Liver (tissue), 9 donors: ENCODE results near the gene SLTM. TPM values are rescaled to one million over a fixed set of nuclear protein-coding genes. Genes with fewer than 3 reads are reported as not detected.

Source experiments
- DNase-seq: peaks from one replicate; pipeline ENCODE4 v3.0.0-alpha.2; 2017; ENCODE audit warnings: low spot score
- H3K27ac ChIP-seq, 2 donors: one replicate each; pipeline ENCODE4 v1.7.0; 2013; ENCODE audit warnings: inconsistent platforms in 2 of 2, low read length in 2 of 2, control low read depth in 1 of 2, low read depth in 1 of 2, mild to moderate bottlenecking in 1 of 2
- H3K27me3 ChIP-seq, 4 donors: one replicate each; pipeline versions ENCODE4 v1.6.1 to v1.7.0; 2013; ENCODE audit warnings: low read length in 3 of 4, inconsistent platforms in 1 of 4, mild to moderate bottlenecking in 1 of 4, moderate library complexity in 1 of 4; ENCODE audit not compliant: control insufficient read depth in 4 of 4, insufficient read depth in 4 of 4
- H3K36me3 ChIP-seq, 4 donors: one replicate each; pipeline versions ENCODE4 v1.6.1 to v1.7.0; 2013; ENCODE audit warnings: low read length in 3 of 4, mild to moderate bottlenecking in 3 of 4, low read depth in 1 of 4, moderate library complexity in 1 of 4; ENCODE audit not compliant: control insufficient read depth in 4 of 4, insufficient read depth in 3 of 4
- H3K4me1 ChIP-seq, 4 donors: one replicate each; pipeline versions ENCODE4 v1.6.1 to v1.7.0; 2013; ENCODE audit warnings: low read length in 3 of 4, mild to moderate bottlenecking in 3 of 4, moderate library complexity in 1 of 4; ENCODE audit not compliant: control insufficient read depth in 4 of 4, insufficient read depth in 4 of 4
- H3K4me3 ChIP-seq, 3 donors: one replicate each; pipeline versions ENCODE4 v1.6.1 to v1.7.0; 2013; ENCODE audit warnings: low read length in 3 of 3, control low read depth in 1 of 3, low read depth in 1 of 3, mild to moderate bottlenecking in 1 of 3
- H3K9ac ChIP-seq, 2 donors: one replicate each; pipeline ENCODE4 v1.7.0; 2013; ENCODE audit warnings: low read length in 2 of 2, mild to moderate bottlenecking in 2 of 2, moderate library complexity in 2 of 2, control low read depth in 1 of 2, low read depth in 1 of 2
- H3K9me3 ChIP-seq, 4 donors: one replicate each; pipeline versions ENCODE4 v1.6.1 to v1.7.0; 2013; ENCODE audit warnings: low read length in 3 of 4; ENCODE audit not compliant: control insufficient read depth in 4 of 4
- ATF3 ChIP-seq: IDR thresholded peaks from 2 replicates; pipeline ENCODE4 v1.6.1; 2016; ENCODE audit warnings: antibody characterized with exemption
- EGR1 ChIP-seq, 2 donors: IDR thresholded peaks; 2 replicates each; pipeline ENCODE4 v1.6.1; 2016 to 2018; ENCODE audit warnings: antibody characterized with exemption in 2 of 2, low read depth in 2 of 2
- FOXA1 ChIP-seq: IDR thresholded peaks from 2 replicates; pipeline ENCODE4 v1.6.1; 2016; ENCODE audit warnings: antibody characterized with exemption
- FOXA2 ChIP-seq: IDR thresholded peaks from 2 replicates; pipeline ENCODE4 v1.6.1; 2016; ENCODE audit warnings: antibody characterized with exemption
- GABPA ChIP-seq, 2 donors: IDR thresholded peaks in 1 of 2; conservative IDR thresholded peaks in 1 of 2; 2 replicates each; pipeline ENCODE4 v1.6.1; 2016; ENCODE audit warnings: antibody characterized with exemption in 2 of 2, mild to moderate bottlenecking in 1 of 2, moderate library complexity in 1 of 2
- HNF4A ChIP-seq, 2 donors: conservative IDR thresholded peaks; 2 replicates each; pipeline ENCODE4 v1.6.1; 2016; ENCODE audit warnings: antibody characterized with exemption in 2 of 2, mild to moderate bottlenecking in 2 of 2
- HNF4G ChIP-seq: IDR thresholded peaks from 2 replicates; pipeline ENCODE4 v1.6.1; 2016; ENCODE audit warnings: antibody characterized with exemption
- JUND ChIP-seq, 2 donors: IDR thresholded peaks; 2 replicates each; pipeline ENCODE4 v1.6.1; 2016; ENCODE audit warnings: antibody characterized with exemption in 2 of 2
- NR2F2 ChIP-seq: IDR thresholded peaks from 2 replicates; pipeline ENCODE4 v1.6.1; 2016; ENCODE audit warnings: antibody characterized with exemption
- RAD21 ChIP-seq, 2 donors: IDR thresholded peaks; 2 replicates each; pipeline ENCODE4 v1.6.1; 2016; ENCODE audit warnings: antibody characterized with exemption in 2 of 2, mild to moderate bottlenecking in 2 of 2
- RXRA ChIP-seq, 2 donors: IDR thresholded peaks; 2 replicates each; pipeline ENCODE4 v1.6.1; 2017 to 2018; ENCODE audit warnings: antibody characterized with exemption in 2 of 2, mild to moderate bottlenecking in 1 of 2
- SP1 ChIP-seq: IDR thresholded peaks from 2 replicates; pipeline ENCODE4 v1.6.1; 2018; ENCODE audit warnings: antibody characterized with exemption, mild to moderate bottlenecking
- TAF1 ChIP-seq: conservative IDR thresholded peaks from 2 replicates; pipeline ENCODE4 v1.6.1; 2016; ENCODE audit warnings: antibody characterized with exemption, mild to moderate bottlenecking
- YY1 ChIP-seq: IDR thresholded peaks from 2 replicates; pipeline ENCODE4 v1.6.1; 2016; ENCODE audit warnings: antibody characterized with exemption, mild to moderate bottlenecking
- ZBTB33 ChIP-seq: IDR thresholded peaks from 2 replicates; pipeline ENCODE4 v1.6.1; 2016; ENCODE audit warnings: antibody characterized with exemption
- WGBS: extraction: QIAGEN DNeasy Blood & Tissue Kit; methylation state at CpG from one replicate; pipeline ENCODE4 v1.1.7; 2013; 5-methylcytosine and 5-hydroxymethylcytosine counted together
- polyA plus RNA-seq, 2 donors: library from polyadenylated mRNA; stranded (reverse) in 1 of 2; unstranded in 1 of 2; fragments of 200-250 nt in 1 of 2; fragments of >200 nt in 1 of 2; fragmentation: Nextera tagmentation in 1 of 2; extraction: Ambion mirVana in 1 of 2; gene quantifications; one replicate each; pipeline versions ENCODE4 v1.2.1 to v1.2.3, GENCODE V29; 2013 to 2015
- total RNA-seq, 2 donors: library from RNA; depleted of rRNA; stranded (reverse); fragments of >200 nt; gene quantifications; one replicate each; pipeline ENCODE4 v1.2.3, GENCODE V29; 2014
- TF ChIP-seq, protein P1 (sequence below): IDR thresholded peaks from 2 replicates; pipeline ENCODE4 v1.6.1; 2016; ENCODE audit warnings: antibody characterized with exemption, mild to moderate bottlenecking
- TF ChIP-seq, protein P2 (sequence below): fragments of 150-350 bp; IDR thresholded peaks from 2 replicates; pipeline ENCODE4 v1.5.1; 2017; ENCODE audit warnings: improper control_type of control experiment, low read depth, low read length; ENCODE audit not compliant: missing input control
- TF ChIP-seq, protein P3 (sequence below): IDR thresholded peaks from 2 replicates; pipeline ENCODE4 v1.6.1; 2016; ENCODE audit warnings: antibody characterized with exemption
- donor health status: healthy.
- donor health status: healthy.
- donor health status: healthy.
- donor health status: healthy.
- donor health status: healthy.

The SLTM gene
- total and polyA plus RNA-seq, 4 donors: 20.4 to 78.1 (median 50.1) TPM

DNA sequence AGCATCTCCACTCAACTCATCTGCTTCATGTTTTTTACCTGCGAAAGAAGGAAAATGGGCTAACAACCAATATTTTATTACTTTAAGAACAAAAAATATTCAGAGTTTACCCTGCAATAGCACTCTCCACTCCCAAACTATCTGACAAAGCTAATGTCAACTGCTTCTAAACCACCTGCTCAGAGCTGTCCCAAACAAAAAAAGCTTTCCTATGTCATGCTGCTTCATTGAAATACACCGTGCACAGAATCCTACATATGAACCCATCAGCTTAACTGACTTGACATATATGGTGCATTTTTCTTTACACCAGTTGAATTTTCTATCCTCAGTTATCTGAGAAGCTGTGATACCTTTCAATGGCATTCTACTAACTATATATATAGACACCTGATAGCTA lies 16.5 kb downstream of the SLTM start:
- Histone ChIP-seq H3K9me3 (no peaks in the 10 kb centered on the region), H3K9ac (no peak overlapping the region), H3K36me3 (peaks cover 3 to 20% (median 11%) of the 10 kb centered on the region in 4 donors), H3K27ac (no peak overlapping the region), H3K27me3 (no peaks in the 10 kb centered on the region), H3K4me1 (peaks cover 0 to 2% (median 0%) of the 10 kb centered on the region in 4 donors), H3K4me3 (no peak overlapping the region)
- 95% methylated on average over 2 of the region's 2 CpGs for WGBS
- no peak for TF ChIP-seq RAD21 (IDR thresholded peaks at IDR 0.05)
- TF ChIP-seq JUND (IDR thresholded peaks at IDR 0.05): no peak
- no peak for TF ChIP-seq NR2F2
- no peak for TF ChIP-seq GABPA (IDR thresholded peaks at IDR 0.05 in 1 of 2, conservative IDR thresholded peaks at IDR 0.05 in 1 of 2)
- TF ChIP-seq SP1: no peak
- TF ChIP-seq HNF4A (conservative IDR thresholded peaks at IDR 0.05): no peak
- no peak for TF ChIP-seq FOXA2
- TF ChIP-seq, protein P1, sequence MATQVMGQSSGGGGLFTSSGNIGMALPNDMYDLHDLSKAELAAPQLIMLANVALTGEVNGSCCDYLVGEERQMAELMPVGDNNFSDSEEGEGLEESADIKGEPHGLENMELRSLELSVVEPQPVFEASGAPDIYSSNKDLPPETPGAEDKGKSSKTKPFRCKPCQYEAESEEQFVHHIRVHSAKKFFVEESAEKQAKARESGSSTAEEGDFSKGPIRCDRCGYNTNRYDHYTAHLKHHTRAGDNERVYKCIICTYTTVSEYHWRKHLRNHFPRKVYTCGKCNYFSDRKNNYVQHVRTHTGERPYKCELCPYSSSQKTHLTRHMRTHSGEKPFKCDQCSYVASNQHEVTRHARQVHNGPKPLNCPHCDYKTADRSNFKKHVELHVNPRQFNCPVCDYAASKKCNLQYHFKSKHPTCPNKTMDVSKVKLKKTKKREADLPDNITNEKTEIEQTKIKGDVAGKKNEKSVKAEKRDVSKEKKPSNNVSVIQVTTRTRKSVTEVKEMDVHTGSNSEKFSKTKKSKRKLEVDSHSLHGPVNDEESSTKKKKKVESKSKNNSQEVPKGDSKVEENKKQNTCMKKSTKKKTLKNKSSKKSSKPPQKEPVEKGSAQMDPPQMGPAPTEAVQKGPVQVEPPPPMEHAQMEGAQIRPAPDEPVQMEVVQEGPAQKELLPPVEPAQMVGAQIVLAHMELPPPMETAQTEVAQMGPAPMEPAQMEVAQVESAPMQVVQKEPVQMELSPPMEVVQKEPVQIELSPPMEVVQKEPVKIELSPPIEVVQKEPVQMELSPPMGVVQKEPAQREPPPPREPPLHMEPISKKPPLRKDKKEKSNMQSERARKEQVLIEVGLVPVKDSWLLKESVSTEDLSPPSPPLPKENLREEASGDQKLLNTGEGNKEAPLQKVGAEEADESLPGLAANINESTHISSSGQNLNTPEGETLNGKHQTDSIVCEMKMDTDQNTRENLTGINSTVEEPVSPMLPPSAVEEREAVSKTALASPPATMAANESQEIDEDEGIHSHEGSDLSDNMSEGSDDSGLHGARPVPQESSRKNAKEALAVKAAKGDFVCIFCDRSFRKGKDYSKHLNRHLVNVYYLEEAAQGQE: no peak
- no peak for TF ChIP-seq ATF3
- TF ChIP-seq HNF4G: no peak
- no peak for TF ChIP-seq ZBTB33
- TF ChIP-seq EGR1 (IDR thresholded peaks at IDR 0.05; ENCODE audit: low read depth in 2 of 2): no peak
- no peak for TF ChIP-seq FOXA1
- TF ChIP-seq, protein P2, sequence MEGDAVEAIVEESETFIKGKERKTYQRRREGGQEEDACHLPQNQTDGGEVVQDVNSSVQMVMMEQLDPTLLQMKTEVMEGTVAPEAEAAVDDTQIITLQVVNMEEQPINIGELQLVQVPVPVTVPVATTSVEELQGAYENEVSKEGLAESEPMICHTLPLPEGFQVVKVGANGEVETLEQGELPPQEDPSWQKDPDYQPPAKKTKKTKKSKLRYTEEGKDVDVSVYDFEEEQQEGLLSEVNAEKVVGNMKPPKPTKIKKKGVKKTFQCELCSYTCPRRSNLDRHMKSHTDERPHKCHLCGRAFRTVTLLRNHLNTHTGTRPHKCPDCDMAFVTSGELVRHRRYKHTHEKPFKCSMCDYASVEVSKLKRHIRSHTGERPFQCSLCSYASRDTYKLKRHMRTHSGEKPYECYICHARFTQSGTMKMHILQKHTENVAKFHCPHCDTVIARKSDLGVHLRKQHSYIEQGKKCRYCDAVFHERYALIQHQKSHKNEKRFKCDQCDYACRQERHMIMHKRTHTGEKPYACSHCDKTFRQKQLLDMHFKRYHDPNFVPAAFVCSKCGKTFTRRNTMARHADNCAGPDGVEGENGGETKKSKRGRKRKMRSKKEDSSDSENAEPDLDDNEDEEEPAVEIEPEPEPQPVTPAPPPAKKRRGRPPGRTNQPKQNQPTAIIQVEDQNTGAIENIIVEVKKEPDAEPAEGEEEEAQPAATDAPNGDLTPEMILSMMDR: no peak
- TF ChIP-seq, protein P3, sequence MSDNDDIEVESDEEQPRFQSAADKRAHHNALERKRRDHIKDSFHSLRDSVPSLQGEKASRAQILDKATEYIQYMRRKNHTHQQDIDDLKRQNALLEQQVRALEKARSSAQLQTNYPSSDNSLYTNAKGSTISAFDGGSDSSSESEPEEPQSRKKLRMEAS: no peak
- TF ChIP-seq TAF1: no peak
- TF ChIP-seq YY1: no peak
- no peak for TF ChIP-seq RXRA (IDR thresholded peaks at IDR 0.05)
- no peak for DNase-seq
